Skin epidermis (tissue), 12 donors: ENCODE data around the gene UBAC2.
A peak's percentile ranks its signal among the peaks of the same experiment; 100 is the strongest.

Experiments used
- H3K27ac ChIP-seq, 21 experiments: fragments of 200-600 bp; sonication (generic) in 11 of 21; one replicate each; pipeline ENCODE4 v1.5.0; 2020; ENCODE audit warnings: mild to moderate bottlenecking in 3 of 21, inconsistent platforms in 2 of 21, moderate library complexity in 2 of 21
- H3K4me3 ChIP-seq, 7 experiments: fragments of 200-600 bp; sonication (generic) in 2 of 7; one replicate each; pipeline ENCODE4 v1.5.0; 2020; ENCODE audit warnings: inconsistent platforms in 2 of 7, mild to moderate bottlenecking in 2 of 7, moderate library complexity in 1 of 7

Gene UBAC2

GRCh38 chr13:99179460-99179859 is 21.2 kb upstream of the UBAC2 start:
- peak overlapping the region in 10 of 21 experiments; percentile 4 to 76 (median 64) for H3K27ac ChIP-seq
- no peak overlapping the region for H3K4me3 ChIP-seq

GRCh38 chr13:99182439-99182838 is 18.2 kb upstream of the UBAC2 start:
- H3K4me3 ChIP-seq: no peak overlapping the region

GRCh38 chr13:99185606-99186005 is 15.0 kb upstream of the UBAC2 start:
- Histone ChIP-seq H3K4me3 (no peak overlapping the region), H3K27ac (no peak overlapping the region)

More at GRCh38 chr13:99182439-99182838, 18.2 kb upstream of the UBAC2 start:
- no peak overlapping the region for H3K27ac ChIP-seq

- H3K27ac ChIP-seq: peak overlapping the region in 3 of 21 experiments; percentile 5 to 56 (median 8)
- H3K4me3 ChIP-seq: no peak overlapping the region
Measured at GRCh38 chr13:99190147-99190985, 10.3 kb upstream of the UBAC2 start.

- H3K27ac ChIP-seq: peak overlapping the region in 4 of 21 experiments; percentile 21 to 56 (median 44)
- H3K4me3 ChIP-seq: no peak overlapping the region
Measured at GRCh38 chr13:99191336-99191899, 9.2 kb upstream of the UBAC2 start.

GRCh38 chr13:99191900-99192399 is 8.7 kb upstream of the UBAC2 start:
- no peak overlapping the region for H3K4me3 ChIP-seq
- peak overlapping the region in 4 of 21 experiments; percentile 21 to 66 (median 50) for H3K27ac ChIP-seq

- H3K27ac ChIP-seq: peak overlapping the region in 2 of 21 experiments; percentile 48 to 66
Measured at GRCh38 chr13:99192480-99192879, 8.2 kb upstream of the UBAC2 start.

GRCh38 chr13:99193152-99193551 is 7.5 kb upstream of the UBAC2 start:
- Histone ChIP-seq H3K27ac (no peak overlapping the region), H3K4me3 (no peak overlapping the region)

More at GRCh38 chr13:99192480-99192879, 8.2 kb upstream of the UBAC2 start:
- no peak overlapping the region for H3K4me3 ChIP-seq

- Histone ChIP-seq H3K4me3 (no peak overlapping the region), H3K27ac (peak overlapping the region in 3 of 21 experiments; percentile 14 to 54 (median 34))
Measured at GRCh38 chr13:99196466-99197116, 4.1 kb upstream of the UBAC2 start.

- peak overlapping the region in 4 of 21 experiments; percentile 14 to 54 (median 44) for H3K27ac ChIP-seq
- H3K4me3 ChIP-seq: no peak overlapping the region
Measured at GRCh38 chr13:99197117-99197651, 3.5 kb upstream of the UBAC2 start.

- Histone ChIP-seq H3K27ac (peak overlapping the region; percentile 91 to 100 (median 97)), H3K4me3 (peak overlapping the region; percentile 71 to 99 (median 85))
Measured at GRCh38 chr13:99199541-99200431, 868 bp upstream of the UBAC2 start.

- H3K27ac ChIP-seq: peak overlapping the region in 6 of 21 experiments; percentile 10 to 69 (median 40)
- H3K4me3 ChIP-seq: no peak overlapping the region
Measured at GRCh38 chr13:99203601-99204579, 3.2 kb downstream of the UBAC2 start.

- H3K4me3 ChIP-seq: no peak overlapping the region
- peak overlapping the region in 1 of 21 experiments; percentile 2 for H3K27ac ChIP-seq
Measured at GRCh38 chr13:99205621-99206220, 5.1 kb downstream of the UBAC2 start.

GRCh38 chr13:99206226-99206625 is 5.6 kb downstream of the UBAC2 start:
- peak overlapping the region in 1 of 21 experiments; percentile 2 for H3K27ac ChIP-seq
- no peak overlapping the region for H3K4me3 ChIP-seq

GRCh38 chr13:99206873-99207272 is 6.2 kb downstream of the UBAC2 start:
- H3K4me3 ChIP-seq: no peak overlapping the region
- H3K27ac ChIP-seq: no peak overlapping the region

- Histone ChIP-seq H3K4me3 (no peak overlapping the region), H3K27ac (no peak overlapping the region)
Measured at GRCh38 chr13:99207511-99207910, 6.9 kb downstream of the UBAC2 start.

- Histone ChIP-seq H3K4me3 (no peak overlapping the region), H3K27ac (peak overlapping the region in 2 of 21 experiments; percentile 28 to 74)
Measured at GRCh38 chr13:99208185-99208584, 7.5 kb downstream of the UBAC2 start.
